HFF-Myc (cell line): ENCODE results near the gene EML1.
A peak's percentile ranks its signal among the peaks of the same experiment; 100 is the strongest.

Experiments used
- DNase-seq: peaks from one replicate; pipeline ENCODE4 v3.0.0-alpha.2; 2011; ENCODE audit warnings: low read depth; ENCODE audit errors: extremely low read depth
- H3K4me3 ChIP-seq: replicated peaks from 2 replicates; pipeline ENCODE4 v1.5.1; 2011; ENCODE audit warnings: low read depth, mild to moderate bottlenecking, control low read depth, low read length
- TF ChIP-seq, protein P1 (sequence below): IDR thresholded peaks from 2 replicates; pipeline ENCODE4 v1.5.1; 2012; ENCODE audit warnings: mild to moderate bottlenecking, low read depth, low read length, control low read depth; ENCODE audit errors: missing control alignments

The EML1 gene

DNA sequence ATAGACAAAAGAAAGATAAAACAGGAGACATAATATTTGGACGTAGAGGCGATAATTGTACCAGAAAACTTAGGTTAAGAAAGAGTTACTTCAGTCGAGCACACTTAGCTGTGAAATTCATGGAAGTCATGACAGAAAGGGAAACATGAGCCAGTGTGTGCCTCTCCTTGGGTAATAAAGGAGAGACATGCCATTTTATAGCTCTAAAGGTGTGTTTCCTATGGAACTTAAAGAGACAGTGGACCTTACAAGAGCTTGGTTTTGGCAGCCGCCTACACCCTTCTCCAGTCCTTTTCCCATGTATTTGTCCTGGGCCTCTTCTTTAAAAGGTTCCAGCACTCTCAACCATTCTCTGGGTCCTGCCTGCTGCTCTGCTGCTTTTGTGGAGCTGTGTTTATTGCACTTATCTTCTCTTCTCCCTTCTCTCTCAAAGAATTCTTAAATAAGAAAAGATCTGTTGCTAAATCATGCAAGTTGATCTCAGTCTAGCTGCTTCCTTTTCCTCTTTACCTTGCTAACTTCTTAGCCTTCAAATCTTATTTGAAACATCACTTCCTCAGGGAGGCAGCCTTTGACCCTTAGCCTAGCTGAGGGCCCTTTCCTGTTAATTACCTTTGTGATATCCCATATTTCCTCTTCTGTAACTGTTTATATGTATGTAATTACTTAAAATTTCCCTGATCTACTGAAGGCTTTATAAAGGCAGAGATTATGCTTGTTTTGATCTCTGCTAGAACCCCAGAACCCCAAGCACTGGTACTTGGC, 190.2 kb downstream of the EML1 start:
- TF ChIP-seq, protein P1, sequence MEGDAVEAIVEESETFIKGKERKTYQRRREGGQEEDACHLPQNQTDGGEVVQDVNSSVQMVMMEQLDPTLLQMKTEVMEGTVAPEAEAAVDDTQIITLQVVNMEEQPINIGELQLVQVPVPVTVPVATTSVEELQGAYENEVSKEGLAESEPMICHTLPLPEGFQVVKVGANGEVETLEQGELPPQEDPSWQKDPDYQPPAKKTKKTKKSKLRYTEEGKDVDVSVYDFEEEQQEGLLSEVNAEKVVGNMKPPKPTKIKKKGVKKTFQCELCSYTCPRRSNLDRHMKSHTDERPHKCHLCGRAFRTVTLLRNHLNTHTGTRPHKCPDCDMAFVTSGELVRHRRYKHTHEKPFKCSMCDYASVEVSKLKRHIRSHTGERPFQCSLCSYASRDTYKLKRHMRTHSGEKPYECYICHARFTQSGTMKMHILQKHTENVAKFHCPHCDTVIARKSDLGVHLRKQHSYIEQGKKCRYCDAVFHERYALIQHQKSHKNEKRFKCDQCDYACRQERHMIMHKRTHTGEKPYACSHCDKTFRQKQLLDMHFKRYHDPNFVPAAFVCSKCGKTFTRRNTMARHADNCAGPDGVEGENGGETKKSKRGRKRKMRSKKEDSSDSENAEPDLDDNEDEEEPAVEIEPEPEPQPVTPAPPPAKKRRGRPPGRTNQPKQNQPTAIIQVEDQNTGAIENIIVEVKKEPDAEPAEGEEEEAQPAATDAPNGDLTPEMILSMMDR: no peak
- DNase-seq: no peak
- no peak overlapping the region for H3K4me3 ChIP-seq

GRCh38 chr14:99984036-99984435, 190.8 kb downstream of the EML1 start:
- no peak for DNase-seq
- TF ChIP-seq, protein P1: no peak
- H3K4me3 ChIP-seq: no peak overlapping the region

DNA sequence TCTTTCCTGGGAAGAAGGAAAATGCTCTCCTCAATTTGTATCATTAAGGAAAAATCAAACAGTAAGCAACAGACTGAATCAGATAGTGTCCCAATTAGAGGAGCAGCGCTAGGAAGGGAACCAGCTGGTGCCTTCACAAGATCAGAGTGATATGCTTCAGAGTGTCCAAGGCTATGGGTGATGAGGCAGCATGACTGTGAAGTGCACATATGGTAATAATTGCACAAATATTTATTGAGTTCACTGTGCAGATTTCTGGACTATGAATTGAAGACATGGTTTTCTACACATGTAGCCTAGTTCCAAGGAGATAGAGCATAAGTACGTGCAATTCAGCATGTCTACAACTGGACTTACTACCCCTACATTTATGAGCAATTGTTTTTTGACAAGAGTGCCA, 193.2 kb downstream of the EML1 start:
- peak; percentile 68 for DNase-seq
- TF ChIP-seq, protein P1: no peak
- no peak overlapping the region for H3K4me3 ChIP-seq

DNA sequence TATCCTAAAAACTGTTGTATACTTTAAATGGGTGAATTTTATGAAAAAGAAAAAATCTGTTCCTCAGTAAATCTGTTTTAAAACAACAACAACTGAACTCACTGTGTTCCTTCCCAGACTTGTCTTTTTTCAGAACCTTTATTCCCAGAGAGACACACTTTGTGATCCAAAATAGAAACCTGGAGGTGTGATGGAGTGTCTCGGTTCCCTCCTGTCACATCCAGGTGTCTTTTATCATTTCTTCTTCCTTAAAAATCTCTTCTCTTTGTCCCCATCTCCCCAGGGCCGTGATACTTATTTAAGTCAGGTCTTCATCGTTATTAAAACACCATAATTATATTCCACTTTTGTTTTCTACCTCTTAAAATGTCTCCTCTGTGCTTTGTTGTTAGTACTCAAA, 195.8 kb downstream of the EML1 start:
- no peak for DNase-seq
- TF ChIP-seq, protein P1: no peak
- H3K4me3 ChIP-seq: no peak overlapping the region

- no peak overlapping the region for H3K4me3 ChIP-seq
- DNase-seq: no peak
- TF ChIP-seq, protein P1: no peak
These were observed 197.3 kb downstream of the EML1 start for GRCh38 chr14:99990268-99991170.

- H3K4me3 ChIP-seq: no peak overlapping the region
- no peak for DNase-seq
- TF ChIP-seq, protein P1: no peak
These were observed 198.1 kb downstream of the EML1 start for GRCh38 chr14:99991331-99991730.
